Measurements from ENCODE around the gene PER1.
A peak's percentile ranks its signal among the peaks of the same experiment; 100 is the strongest.
"Not testable (repeated sequence)": the region's sequence is repeated elsewhere in the genome, so short reads cannot be mapped to it uniquely, and the experiment has no call there.

PER1 gene

DNA sequence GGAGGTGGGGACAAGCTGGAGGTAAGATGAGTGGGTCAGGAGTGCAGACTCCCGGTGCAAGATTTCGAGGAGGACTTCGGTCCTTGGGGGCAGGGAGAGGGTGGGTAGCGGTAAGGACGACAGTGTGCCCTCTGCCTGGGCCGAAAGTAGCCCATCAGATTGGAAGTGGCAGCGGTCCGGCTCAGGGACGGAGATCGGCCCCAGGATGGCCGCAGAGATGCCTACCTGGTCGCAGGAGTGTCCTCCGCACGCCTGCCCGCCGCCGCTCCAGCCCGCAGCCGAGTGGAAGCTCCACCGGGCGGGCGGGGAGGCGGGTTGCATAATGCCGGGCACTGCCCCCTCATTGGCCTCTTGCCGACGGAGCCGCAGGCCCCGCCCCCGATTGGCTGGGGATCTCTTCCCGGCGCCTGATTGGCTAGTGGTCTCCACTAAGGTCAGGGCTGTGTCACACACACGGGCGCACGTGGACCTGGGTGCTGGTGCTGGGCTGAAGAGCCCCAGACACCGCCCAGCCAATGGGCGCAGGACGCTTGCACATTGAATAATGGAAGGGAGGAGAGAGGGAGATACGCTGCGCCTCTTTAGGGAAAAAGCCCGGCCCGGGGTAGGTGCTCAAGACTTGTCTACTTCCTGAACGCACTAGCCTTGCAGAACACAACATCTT, at the start of gene PER1:
Gene PER1, minus strand, starts transcription at position 293 of the 664 bp plus-strand sequence. CDS start 1,698 bp downstream, outside the sequence.
- DNase-seq: peak; percentile 71

- DNase-seq: no peak
These were observed 40.0 kb upstream of the PER1 start for GRCh38 chr17:8192070-8192815.

DNA sequence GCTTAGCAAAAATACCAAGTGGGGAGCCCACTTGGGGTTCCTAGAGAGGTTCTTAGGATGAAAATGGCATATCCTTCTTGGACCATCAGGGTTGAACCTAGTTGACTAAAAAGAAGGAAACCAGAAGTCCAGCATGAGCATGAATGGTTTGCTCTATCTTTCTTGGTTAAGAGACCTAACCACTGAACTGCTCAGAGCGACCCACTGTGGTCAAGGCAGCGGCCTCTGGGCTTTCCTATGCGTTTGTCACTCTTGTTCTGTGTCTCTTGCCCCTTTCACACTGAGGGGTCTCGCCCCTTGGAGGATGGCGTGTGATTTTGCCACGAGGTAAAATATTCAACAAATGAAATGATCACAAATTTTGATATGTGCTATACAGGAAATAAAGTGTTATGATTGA, 38.3 kb upstream of the PER1 start:
- DNase-seq: no peak

DNA sequence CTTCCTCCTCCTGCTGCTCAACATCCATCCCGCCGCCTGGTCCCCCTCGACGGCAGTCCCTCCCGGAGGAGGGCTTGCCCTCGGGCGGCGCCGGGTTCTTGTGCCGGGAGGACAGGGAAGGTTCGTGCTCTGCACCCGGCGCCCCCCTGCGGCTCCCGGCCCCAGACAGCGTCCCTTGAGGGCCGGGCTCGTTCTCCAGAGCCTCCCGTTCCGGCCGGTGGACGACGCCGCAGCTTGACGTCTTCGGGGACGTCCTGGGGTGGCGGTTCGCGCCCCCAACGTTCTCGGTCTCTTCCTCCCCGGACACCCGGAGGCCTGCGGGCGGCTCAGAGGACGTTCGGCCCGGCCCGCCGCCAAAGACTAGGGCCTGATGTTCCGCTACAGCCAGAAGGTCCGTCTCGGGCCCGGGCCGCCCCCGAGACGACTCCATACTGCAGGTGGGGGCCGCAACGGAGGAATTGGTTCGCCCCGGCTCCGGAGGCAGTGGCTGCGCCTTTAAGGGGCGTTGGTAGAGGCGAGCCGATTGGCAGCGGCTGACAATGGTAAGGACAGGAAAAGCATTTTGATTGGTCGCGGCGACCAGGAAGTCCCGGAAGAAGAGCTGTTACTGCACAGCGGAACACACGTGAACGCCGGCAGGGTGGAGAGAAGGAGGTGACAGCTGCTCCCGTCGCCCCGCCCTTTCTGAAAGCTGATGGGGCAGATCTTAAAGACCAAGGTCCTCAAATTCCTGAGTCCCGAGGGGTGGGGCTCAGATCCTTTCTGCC, 37.7 kb upstream of the PER1 start, which contains the start of gene BORCS6:
Gene BORCS6, minus strand, starts transcription at position 470 of the 767 bp plus-strand sequence. Its CDS starts 40 bp downstream, at position 430.
- DNase-seq: peak; percentile 89

- no peak for DNase-seq
These were observed 37.0 kb upstream of the PER1 start for GRCh38 chr17:8189041-8189710.

DNA sequence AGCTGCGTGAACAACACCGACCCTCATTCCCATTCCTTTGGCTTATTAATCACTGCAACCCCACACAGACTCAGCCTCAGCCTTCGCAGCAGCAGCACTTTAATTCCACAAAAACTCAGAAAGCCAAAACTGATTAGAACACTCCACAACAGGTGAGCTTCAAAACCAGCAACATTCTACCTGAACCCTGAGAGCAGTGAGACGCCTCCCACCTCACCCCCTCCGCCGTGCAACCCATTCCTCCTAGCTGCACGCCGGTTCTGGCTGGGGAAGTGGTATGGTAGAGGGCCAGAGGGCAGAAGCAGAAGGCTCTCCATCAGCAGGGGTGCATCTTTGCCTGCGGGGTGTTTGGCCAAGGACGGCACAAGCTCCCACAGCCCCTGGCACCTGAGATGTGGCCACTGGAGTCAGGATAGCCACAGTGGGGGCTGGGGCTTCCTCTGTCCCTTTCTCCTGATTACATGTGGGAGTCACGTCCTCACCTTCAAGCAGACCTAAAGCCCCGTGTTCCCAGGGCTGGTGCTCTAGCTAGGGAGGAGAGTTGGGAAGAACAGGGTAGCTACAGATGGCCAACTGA, 36.1 kb upstream of the PER1 start:
- no peak for DNase-seq

DNA sequence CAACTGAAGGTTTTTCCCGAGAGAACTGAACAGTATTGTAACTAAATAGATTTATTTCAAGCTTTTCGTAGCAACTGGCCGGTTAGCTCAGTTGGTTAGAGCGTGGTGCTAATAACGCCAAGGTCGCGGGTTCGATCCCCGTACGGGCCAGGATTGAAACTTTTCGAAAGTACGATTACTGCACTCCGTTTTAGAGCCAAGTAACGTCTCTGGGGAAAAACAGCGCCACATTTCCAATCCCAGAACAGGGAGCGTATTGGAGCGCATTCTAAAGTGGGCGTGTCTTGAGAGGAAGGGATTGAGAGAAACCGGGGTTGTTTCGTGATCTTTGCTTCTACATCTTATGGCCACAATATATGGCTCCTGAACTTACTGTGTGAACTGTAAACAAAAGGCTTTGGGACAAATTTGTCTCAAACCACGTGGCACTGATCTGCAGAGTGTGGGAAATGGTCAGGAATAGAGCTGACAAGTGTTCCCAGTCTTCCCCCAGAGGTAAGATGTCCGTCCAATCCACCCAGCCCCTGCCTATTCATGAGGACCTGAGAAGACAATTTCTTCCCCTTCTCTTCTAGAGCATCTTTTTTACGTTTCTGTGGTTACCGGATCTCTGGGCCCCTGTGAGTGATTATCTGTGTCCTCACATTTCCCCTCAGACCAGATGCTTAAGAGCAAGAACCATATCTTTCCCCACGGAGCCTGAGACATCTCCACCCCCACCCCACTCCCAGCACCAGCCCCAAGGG, 35.5 kb upstream of the PER1 start:
- peak; percentile 92 for DNase-seq

DNA sequence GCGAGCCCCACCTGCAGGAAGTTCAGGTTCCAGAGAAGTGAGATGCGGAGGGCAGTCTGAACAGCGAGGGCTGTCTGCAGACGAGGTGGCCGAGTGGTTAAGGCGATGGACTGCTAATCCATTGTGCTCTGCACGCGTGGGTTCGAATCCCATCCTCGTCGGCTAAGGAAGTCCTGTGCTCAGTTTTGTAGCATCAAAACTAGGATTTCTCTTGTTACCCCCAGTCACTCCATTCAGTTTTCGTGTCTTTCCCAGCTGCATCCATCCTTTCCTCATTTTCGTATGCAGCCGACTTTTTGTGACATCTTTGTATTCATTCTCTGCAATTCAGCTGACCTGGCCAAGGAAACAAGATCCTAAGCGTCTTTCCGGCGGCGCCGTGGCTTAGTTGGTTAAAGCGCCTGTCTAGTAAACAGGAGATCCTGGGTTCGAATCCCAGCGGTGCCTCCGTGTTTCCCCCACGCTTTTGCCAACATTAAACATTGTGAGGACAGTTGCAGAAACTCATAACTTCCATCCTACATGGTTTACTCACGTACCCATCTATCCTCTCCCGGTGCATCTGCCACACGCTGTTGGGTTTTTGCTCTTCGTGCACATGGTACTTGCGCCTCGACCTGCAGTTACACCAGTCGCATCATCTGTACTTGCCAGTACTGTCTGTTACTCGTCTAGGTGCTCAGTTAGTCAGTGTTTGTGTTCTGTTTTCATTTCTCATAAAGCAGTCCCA, 34.7 kb upstream of the PER1 start:
- peak; percentile 92 for DNase-seq

DNA sequence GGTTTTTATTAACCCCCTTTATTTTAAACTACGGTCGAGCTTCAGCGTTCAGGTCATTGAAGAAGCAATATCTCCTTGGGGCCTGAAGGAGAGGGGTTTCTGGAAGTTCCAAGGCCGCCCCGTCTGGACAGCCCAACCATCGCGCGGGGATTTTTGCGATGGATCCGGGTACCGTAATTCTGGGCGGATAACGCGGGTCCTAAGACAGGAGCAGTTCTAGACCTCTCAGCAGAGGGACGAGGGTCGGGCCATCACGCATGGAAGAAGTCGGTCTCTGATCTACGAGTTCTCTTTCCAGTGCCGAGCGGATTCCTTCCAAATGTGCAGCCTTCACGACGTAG, 34.2 kb upstream of the PER1 start:
- DNase-seq: no peak

DNA sequence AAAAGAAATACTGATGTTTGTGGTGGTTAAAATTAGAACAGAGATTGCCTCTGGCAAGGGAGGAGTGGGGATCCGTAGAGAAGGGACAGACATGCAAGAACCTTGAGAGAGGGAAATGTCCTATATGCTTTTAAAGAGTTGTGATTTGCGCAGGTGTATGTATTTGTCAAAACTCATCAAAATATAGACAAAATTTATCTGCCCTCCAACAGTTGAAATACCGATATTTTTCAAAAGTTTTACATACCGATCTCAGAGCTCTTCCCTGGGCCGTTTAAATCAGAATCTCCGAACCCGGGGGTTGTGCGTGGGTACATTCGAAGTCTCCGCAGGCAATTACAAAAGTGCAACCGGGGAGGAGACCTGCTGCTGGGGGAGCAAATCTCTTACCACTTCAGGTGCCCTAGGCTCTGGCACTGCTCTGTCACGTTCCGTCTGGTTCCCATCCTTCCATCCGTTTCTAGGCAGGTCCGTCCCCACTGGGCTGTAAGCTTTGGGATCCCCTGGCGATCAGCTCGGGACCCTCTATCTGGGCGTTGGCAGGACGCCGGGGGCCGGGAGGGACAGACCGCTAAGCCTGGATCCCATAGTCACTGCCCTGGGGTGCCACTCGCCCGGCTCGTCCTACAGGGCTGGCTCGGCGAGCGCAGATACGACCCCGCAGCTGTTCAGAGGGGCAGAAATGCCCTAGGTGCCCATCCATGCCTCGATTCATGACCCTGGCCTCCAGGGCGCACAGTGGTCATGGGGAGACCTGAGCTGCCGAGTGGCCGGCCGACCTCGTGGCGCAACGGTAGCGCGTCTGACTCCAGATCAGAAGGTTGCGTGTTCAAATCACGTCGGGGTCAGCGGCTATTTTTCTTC, 33.6 kb upstream of the PER1 start:
- DNase-seq: peak; percentile 95

DNA sequence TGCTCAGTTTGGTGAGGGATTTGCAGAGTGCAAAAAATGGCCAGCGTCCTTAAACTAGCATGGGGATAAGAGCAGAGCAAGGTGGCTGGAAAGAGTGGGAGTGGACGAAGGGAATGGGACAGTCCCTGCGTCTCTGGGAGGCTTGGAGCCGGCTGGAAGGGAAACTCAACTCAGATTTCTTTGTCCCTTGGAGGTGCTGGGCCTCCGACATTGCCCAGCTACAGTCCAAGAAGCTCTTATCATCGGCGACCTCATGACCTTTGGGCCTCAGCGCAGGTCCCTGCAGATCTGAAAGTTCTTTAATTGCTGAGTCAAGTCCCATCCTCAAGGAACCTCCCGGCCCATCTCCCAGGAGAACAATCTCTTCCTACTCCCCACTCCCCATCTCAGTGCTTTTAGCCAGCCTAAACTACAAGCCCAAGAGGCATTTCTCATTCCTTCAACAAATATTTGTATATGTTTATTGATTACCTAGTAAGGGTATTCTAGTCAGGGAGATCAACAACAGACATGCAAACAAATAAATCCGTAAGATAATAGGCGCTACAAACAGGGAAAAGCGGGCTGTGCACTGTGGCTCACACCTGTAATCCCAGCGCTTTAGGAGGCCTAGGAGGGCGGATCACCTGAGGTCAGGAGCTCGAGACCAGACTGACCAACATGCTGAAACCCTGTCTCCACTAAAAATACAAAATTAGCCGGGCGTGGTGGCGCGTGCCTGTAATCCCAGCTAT, 25.0 kb upstream of the PER1 start:
- no peak for DNase-seq

DNA sequence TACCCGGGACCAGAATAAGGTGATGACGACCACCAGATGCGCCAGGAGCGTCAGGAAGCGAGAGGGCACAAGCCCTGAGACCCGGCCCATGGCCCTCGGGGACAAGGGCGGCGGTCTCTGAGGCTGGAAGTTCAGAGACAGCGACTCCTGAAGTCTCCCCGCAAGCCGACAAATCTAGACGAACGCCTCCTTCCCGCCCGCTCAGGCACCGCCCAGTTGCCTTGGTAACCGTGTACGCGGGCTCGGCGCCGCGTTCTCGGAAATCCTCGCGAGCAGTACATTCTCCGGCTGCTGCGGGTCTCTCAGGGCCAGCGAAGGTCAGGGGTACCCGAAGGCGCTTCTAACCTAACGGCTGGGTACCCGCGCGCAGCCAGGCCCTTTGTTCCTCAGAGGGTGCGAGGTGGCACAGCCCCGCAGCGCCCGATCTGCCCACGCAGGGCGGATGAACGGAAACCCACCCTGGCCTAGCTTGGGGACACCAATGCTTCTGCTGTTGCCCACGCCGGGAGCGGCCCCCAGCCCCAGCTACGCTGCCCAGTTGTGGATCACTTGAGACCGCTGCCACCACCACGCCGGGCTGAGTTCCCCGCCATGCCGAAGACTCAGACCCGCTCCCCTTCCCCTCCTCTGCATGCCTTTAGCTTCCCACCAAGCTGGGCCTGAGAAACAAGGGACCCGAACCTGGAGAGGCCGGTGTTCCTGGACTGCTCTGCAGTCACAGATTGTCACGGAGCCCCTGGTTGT, 24.2 kb upstream of the PER1 start, which contains the start of gene TMEM107:
Gene TMEM107, minus strand, starts transcription at position 184 of the 744 bp plus-strand sequence. Its CDS starts 94 bp downstream, at position 90.
- DNase-seq: peak; percentile 78

DNA sequence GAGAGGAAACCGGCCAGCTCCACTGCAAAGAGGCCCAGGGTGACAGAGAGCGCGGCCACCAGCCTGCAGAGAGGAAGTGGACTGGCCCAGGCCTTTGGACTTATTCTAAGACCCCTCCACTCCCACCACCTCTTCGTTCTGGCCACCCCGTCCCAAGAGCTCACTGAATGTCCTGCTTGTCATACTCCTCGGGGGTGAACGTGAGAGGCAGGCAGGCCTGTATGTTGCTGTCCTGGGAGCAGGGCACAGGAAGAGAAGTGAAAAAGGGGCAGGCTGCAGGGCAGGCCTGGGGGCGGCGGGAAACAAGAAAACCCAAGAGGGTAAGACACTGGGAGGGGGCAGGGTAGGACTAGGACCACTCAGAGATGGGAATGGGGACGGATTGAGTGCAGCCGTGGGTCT, 23.6 kb upstream of the PER1 start:
- no peak for DNase-seq

DNA sequence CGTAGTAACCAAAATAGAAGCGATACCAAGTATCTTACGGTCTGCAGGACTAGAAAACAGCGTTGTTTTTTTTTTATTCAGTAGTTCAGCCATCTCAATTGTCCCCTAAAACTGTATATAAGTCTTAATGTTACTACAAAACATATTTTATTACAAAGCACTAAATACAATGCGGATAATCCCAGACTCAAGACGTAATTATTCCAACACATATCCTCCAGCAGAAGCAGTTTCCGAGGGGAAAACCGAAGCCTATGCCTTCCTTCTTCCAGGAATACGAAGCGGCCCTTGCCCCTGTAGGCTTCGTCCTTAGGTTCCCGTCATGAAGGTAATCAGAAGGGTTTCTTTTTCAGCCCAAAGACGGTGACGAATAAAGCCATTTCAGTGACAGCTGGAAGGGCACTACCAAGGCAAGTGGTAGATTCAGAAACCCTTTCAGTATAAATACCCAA, 21.7 kb upstream of the PER1 start:
- DNase-seq: no peak

GRCh38 chr17:8173056-8173870, 21.1 kb upstream of the PER1 start:
- peak; percentile 73 for DNase-seq

GRCh38 chr17:8170186-8170585, 18.0 kb upstream of the PER1 start:
- DNase-seq: not testable (repeated sequence)

DNA sequence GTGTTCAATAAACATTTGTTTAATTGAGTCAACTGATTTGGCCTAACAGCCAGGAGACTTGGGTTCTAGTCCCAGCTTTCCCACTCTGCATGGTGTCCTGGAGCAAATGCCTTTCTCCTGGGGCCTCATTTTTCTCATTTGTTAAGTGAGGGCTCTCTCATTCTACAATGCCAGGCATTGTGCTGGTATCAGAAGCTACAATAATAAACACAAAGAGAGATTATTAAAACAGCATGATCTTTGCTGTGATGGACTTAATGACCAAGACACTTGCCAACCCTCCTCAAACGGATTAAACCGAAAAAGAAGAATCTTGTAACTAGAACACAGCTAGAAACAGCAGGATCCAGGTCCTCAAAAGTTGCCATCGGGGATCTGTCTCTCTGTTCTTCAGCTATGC, 15.3 kb upstream of the PER1 start:
- no peak for DNase-seq

GRCh38 chr17:8166731-8167130, 14.5 kb upstream of the PER1 start:
- no peak for DNase-seq

Measured in activated T-cell treated with anti-CD3 and anti-CD28 coated beads for 4 hours (primary cell).